NOMO-1 (cell line): ENCODE measurements around the gene TSPYL2.

Experiments
- DNase-seq, 2 experiments: peaks; one replicate each; lab custom pipeline; 2025; ENCODE audit not compliant: unreplicated experiment in 2 of 2; lab: John Stamatoyannopoulos, UW

Gene TSPYL2

GRCh38 chrX:53078943-53079342 is 3.2 kb upstream of the TSPYL2 start:
- no peak for DNase-seq

- no peak for DNase-seq
Measured at GRCh38 chrX:53080628-53081580, 1.3 kb upstream of the TSPYL2 start.

GRCh38 chrX:53082773-53083616 is 828 bp downstream of the TSPYL2 start:
- DNase-seq = no peak

GRCh38 chrX:53084043-53084570 is 1.9 kb downstream of the TSPYL2 start:
- DNase-seq = no peak

- no peak for DNase-seq
Measured at GRCh38 chrX:53084863-53085262, 2.7 kb downstream of the TSPYL2 start.

- DNase-seq = no peak
Measured at GRCh38 chrX:53085661-53086229, 3.6 kb downstream of the TSPYL2 start.

GRCh38 chrX:53086464-53086863 is 4.3 kb downstream of the TSPYL2 start:
- DNase-seq = no peak

- no peak for DNase-seq
Measured at GRCh38 chrX:53087388-53087831, 5.2 kb downstream of the TSPYL2 start.

GRCh38 chrX:53088136-53088974 is 6.2 kb downstream of the TSPYL2 start:
- no peak for DNase-seq

GRCh38 chrX:53089224-53089842 is 7.2 kb downstream of the TSPYL2 start:
- DNase-seq = peak; percentile 36 to 39

- DNase-seq = no peak
Measured at GRCh38 chrX:53089925-53090324, 7.8 kb downstream of the TSPYL2 start.

- no peak for DNase-seq
Measured at GRCh38 chrX:53091354-53091753, 9.2 kb downstream of the TSPYL2 start.

- peak; percentile 49 to 76 for DNase-seq
Measured at GRCh38 chrX:53093177-53093655, 11.0 kb downstream of the TSPYL2 start.

GRCh38 chrX:53093748-53094581 is 11.8 kb downstream of the TSPYL2 start, which contains the start of gene KANTR:
Gene KANTR, plus strand, starts transcription at chrX:53094142. Its CDS starts 30,131 bp downstream, at chrX:53124273.
- peak; percentile 82 to 89 for DNase-seq

- DNase-seq = no peak
Measured at GRCh38 chrX:53094582-53094905, 12.4 kb downstream of the TSPYL2 start.

GRCh38 chrX:53095796-53096195 is 13.6 kb downstream of the TSPYL2 start:
- no peak for DNase-seq

GRCh38 chrX:53114864-53115549 is 32.8 kb downstream of the TSPYL2 start:
- no peak for DNase-seq

GRCh38 chrX:53115550-53115874 is 33.3 kb downstream of the TSPYL2 start:
- no peak for DNase-seq
